ENCODE data around the gene ZSCAN1.

DNA sequence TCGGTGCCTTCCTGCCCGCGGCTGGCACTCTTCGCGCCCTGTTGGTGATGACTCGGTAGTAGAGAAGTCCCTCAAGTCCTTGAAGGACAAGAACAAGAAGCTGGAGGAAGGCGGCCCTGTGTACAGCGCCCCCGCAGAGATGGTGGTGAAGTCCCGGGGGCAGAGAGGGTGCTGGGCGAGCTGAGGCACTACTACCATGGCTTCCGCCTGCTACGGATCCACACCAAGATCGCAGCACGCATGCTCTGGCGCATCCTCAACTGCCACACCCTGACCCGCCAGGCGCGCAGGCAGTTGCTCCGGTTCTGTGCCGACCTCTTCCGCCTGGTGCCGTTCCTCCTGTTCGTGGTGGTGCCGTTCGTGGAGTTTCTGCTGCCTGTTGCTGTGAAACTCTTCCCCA lies 11.1 kb downstream of the ZSCAN1 start:
- TF ChIP-seq, protein P1, sequence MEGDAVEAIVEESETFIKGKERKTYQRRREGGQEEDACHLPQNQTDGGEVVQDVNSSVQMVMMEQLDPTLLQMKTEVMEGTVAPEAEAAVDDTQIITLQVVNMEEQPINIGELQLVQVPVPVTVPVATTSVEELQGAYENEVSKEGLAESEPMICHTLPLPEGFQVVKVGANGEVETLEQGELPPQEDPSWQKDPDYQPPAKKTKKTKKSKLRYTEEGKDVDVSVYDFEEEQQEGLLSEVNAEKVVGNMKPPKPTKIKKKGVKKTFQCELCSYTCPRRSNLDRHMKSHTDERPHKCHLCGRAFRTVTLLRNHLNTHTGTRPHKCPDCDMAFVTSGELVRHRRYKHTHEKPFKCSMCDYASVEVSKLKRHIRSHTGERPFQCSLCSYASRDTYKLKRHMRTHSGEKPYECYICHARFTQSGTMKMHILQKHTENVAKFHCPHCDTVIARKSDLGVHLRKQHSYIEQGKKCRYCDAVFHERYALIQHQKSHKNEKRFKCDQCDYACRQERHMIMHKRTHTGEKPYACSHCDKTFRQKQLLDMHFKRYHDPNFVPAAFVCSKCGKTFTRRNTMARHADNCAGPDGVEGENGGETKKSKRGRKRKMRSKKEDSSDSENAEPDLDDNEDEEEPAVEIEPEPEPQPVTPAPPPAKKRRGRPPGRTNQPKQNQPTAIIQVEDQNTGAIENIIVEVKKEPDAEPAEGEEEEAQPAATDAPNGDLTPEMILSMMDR (IDR thresholded peaks at IDR 0.05): no peak
- no peak for TF ChIP-seq EZH2 (IDR thresholded peaks at IDR 0.05)

Measured in neural progenitor cell (in vitro differentiated cells).